NCI-H2029 treated with DMSO at 0.1 percent for 48 hours (cell line): ENCODE data around the gene TMC4.
"Not testable (repeated sequence)": the region's sequence is repeated elsewhere in the genome, so short reads cannot be mapped to it uniquely, and the experiment has no call there.

ENCODE experiments used
- DNase-seq: peaks from one replicate; lab custom pipeline; 2025; lab: John Stamatoyannopoulos, UW

TMC4 gene, protein sequence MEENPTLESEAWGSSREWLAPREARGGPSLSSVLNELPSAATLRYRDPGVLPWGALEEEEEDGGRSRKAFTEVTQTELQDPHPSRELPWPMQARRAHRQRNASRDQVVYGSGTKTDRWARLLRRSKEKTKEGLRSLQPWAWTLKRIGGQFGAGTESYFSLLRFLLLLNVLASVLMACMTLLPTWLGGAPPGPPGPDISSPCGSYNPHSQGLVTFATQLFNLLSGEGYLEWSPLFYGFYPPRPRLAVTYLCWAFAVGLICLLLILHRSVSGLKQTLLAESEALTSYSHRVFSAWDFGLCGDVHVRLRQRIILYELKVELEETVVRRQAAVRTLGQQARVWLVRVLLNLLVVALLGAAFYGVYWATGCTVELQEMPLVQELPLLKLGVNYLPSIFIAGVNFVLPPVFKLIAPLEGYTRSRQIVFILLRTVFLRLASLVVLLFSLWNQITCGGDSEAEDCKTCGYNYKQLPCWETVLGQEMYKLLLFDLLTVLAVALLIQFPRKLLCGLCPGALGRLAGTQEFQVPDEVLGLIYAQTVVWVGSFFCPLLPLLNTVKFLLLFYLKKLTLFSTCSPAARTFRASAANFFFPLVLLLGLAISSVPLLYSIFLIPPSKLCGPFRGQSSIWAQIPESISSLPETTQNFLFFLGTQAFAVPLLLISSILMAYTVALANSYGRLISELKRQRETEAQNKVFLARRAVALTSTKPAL

GRCh38 chr19:54172471-54173358 is at the start of gene TMC4:
TMC4 (minus strand) TSS chr19:54173160; CDS start chr19:54173117, 43 bp downstream.
- DNase-seq, result peak; percentile 59

DNA sequence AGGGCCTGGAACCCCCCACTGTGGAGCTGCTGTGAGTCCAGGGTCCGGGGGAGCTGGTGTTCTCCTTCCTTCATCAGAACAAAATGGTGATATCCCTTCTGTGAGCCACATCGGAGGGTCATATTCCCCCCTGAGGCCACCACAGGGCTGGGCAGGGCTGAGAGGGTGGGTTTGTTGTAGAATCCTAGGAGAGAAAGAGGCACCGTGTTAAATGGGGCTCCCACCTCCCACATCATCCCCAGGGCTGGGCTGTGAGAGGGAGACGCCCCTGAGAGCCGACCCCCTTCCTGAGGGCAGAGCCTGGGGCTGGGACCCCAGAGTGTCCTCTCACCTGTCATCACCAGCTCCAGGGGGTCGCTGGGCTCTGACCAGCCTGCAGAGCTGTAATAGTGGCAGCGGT is 49.0 kb upstream of the TMC4 start:
- not testable (repeated sequence) for DNase-seq

- not testable (repeated sequence) for DNase-seq
Measured at GRCh38 chr19:54219702-54220101, 46.7 kb upstream of the TMC4 start.

- no peak for DNase-seq
Measured at GRCh38 chr19:54218960-54219661, 46.2 kb upstream of the TMC4 start.

- no peak for DNase-seq
Measured at GRCh38 chr19:54218259-54218658, 45.3 kb upstream of the TMC4 start.

DNA sequence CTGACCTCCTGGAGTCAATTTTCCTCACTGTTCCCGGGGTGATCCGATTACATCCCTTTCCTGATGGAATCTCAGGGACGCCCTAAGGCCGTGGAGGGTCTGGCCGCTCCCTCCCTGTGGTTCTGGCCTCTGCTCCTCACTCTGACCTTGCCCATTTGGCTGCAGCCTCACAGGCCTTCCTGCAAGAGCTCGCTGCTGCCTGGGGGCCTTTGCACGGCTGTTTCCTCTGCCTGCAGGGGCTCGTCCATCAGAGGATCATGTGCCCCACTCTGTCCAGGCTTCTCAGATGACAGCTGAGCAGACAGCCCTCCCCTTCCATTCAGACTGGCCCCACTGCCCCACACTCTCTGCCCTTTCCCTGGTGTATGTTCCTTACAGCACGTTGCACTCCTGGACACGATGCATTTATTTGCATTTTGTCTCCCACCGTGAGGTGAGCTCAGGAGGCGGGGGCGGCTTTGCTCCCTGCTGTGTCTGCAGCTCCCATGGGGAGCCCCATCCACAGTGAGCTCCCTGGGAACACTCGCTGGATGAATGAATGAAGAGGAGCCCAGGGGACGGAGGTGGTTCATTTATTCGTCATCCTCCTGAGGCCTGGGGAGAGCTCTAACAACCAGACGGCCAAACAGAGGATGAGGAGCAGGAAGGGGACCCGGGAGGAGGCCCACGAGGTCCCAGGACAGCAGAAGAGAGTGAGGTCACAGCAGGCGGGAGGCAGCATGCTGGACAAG is 44.7 kb upstream of the TMC4 start:
- not testable (repeated sequence) for DNase-seq

- DNase-seq, result no peak
Measured at GRCh38 chr19:54216869-54217268, 43.9 kb upstream of the TMC4 start.

DNA sequence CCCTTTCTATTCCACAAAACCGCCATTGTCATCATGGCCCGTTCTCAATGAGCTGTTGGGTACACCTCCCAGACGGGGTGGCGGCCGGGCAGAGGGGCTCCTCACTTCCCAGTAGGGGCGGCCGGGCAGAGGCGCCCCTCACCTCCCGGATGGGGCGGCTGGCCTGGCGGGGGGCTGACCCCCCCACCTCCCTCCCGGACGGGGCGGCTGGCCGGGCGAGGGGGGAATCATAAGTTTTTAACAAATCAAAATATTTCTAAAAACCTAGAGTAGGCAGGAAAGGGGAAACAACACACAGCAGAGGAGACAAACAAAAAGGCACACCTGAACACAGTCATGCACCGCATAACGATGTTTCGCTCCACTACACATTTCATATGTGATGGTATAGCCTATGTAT is 41.8 kb upstream of the TMC4 start:
- DNase-seq, result not testable (repeated sequence)

- DNase-seq, result not testable (repeated sequence)
Measured at GRCh38 chr19:54214217-54214616, 41.3 kb upstream of the TMC4 start.

GRCh38 chr19:54211235-54211634 is 38.3 kb upstream of the TMC4 start:
- DNase-seq, result no peak

DNA sequence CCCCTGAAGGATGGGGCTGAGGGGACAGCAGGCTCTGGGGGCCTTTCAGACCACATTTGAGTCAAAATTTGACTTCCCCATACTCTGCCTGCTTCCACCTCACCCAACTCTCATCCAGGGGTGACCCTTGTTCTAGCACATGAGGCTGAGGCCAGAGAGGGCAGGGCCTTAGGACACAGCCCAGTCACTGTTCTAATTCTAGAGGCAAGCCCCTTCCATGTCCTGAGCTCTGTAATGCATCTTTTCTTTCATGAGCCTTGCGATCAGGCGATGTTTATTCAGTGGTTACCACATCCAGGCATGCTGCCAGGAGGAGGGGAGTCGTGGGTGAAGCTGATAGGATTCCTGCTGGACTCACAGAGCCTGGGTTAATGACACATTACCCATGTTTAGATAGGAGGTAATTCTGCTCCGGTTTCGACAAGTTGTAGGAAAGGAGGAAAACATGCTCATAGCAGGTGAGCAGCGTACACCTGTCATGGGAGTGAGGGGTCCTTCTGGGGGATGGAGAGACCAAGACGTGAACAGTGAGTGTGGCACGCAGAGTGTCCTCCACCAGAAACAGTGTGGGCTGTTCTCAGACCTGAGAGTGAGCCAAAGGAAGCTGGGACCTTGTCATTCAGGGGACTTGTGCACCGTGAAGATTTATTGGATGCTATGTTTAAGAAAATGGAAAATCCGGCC is 37.0 kb upstream of the TMC4 start:
- DNase-seq, result peak; percentile 94

DNA sequence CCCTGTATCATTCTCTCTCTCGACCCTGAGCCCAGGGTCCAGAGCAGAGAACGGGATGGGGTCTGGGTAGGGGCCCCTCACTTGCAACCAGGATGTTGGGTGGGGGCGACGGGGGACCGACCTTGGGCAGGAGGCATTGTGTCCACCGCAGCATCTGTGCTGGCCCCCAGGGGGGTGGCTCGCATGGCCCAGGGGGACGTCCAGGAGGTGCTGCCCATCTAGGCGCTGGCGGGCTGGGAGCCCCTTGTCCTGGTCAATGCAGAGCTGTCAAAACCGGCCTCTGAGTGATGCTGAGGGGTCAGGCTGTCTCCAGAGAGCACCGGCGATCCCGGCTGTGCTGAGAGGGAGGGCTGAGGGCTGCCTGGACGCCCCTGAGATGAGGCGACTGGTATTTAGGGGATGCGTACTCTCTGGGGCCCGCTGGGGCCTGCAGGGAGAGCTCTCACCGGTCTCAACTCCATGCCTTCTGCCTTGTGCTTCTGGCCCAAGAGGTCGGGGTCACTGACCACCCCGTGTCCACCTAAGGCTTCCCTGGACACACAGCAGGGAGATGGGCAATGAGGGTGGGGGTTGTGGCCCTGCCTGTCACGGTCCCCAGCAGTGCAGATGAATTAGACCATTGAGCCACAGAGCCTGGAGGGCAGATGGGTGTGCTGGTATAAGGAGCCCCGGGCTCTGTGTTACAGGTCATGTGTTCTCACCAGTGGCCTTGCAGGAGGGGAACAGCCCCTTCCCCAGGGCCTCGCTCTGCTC is 36.3 kb upstream of the TMC4 start:
- DNase-seq, result no peak

GRCh38 chr19:54208784-54209057 is 35.8 kb upstream of the TMC4 start:
- no peak for DNase-seq

- peak; percentile 29 for DNase-seq
Measured at GRCh38 chr19:54207983-54208783, 35.2 kb upstream of the TMC4 start.

DNA sequence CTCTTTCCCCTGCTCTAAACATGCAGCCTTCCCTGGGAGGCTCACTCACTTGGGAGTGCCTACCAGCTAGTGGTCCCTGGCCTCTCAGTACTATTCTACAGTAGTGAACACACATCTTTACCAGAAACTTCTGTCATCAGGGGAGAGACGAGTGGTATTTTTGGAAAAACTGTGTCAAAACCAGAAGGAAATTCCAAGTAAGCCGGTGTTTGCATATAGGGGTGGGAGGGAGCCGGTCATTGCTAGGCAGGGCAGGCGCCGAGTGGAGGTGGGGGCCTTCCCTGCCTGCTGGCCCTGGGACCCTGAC is 34.7 kb upstream of the TMC4 start:
- no peak for DNase-seq

DNA sequence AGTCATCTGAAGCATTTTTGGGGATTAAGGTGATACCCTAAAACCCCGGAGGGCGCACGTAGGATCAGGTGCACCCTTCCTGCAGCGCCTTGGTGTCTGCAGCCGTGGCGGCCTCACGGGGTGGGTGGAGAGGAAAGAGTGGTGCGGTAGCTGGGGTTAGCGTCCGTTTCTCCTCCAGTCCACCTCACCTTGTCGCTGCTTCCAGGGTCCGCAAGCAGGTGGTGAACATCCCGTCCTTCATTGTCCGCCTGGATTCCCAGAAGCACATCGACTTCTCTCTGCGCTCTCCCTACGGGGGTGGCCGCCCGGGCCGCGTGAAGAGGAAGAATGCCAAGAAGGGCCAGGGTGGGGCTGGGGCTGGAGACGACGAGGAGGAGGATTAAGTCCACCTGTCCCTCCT is 34.2 kb upstream of the TMC4 start:
- DNase-seq, result not testable (repeated sequence)

DNA sequence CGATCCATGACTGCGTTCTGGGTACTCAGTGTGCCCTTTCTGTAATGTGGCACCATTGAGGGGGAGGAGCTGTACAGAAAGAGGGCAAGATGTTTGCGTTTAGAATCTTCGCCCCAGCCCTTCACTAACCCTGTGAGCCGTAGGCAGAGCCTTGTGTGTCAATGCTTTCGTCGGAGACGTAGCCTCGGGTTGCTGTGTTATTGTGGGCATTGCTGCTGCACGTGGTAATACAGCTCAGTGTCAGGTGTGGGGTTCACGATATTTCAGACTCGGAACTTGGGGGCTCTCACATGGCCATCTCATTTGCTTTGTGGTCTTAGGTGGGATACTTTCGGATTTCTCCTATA is 33.8 kb upstream of the TMC4 start:
- no peak for DNase-seq

DNA sequence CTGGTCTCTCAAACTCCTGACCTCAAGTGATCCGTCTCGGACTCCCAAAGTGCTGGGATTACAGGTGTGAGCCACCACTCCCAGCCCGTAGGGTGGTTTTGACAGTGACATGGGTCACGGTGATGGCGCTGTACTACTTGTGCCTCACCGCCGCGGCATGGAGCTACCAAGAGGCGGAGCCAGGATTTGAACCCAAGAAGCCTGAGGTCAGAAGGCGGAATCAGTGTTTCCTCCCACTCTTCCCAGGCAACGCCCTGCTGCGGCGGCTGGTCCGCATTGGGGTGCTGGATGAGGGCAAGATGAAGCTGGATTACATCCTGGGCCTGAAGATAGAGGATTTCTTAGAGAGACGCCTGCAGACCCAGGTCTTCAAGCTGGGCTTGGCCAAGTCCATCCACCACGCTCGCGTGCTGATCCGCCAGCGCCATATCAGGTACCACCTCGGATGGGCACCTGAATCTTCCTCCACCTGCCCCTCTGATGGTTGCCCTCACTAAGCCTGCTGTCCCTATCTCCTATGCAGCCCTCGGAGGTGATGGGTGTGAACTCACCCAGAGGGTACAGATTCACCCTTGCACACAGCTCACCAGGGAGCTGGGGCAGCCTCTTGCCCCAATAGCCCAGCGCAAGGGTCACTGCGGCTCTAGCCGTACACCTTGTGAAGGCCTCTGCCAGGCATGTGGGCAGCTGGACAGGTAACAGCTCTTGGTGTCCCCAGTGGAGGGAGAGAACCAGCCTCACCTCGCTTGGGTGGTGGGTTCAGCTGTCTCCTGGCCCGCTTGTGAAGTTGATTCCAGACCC is 33.3 kb upstream of the TMC4 start:
- DNase-seq, result no peak
